Panc1 (cell line): Measurements from ENCODE around the gene IQCN. TPM values are rescaled to one million over a fixed set of nuclear protein-coding genes. Genes with fewer than 3 reads are reported as not detected.

Experiments
- ATAC-seq: fragments of 200-7000 bp; cut with Tn5 transposase; 2 replicates; pipeline ENCODE4 v1.9.1; 2020; ENCODE audit warnings: mild to moderate bottlenecking, moderate library complexity
- BruUV-seq: library from RNA; stranded (reverse); fragments of 400-500 nt; replicated peaks from 2 replicates; lab custom pipeline; 2021; lab: Mats Ljungman, UMichigan
- CTCF ChIA-PET: fragments of 300-600 bp; sonication (Branson Sonifier 250); formaldehyde crosslinking; loops from one replicate; lab custom pipeline; 2022; ENCODE audit warnings: antibody characterized with exemption; lab: Charles Lee
- POLR2A ChIA-PET: fragments of 300-600 bp; sonication (Branson Sonifier 250); formaldehyde crosslinking; loops from one replicate; lab custom pipeline; 2022; ENCODE audit warnings: antibody characterized with exemption; lab: Charles Lee
- DNase-seq: peaks from one replicate; pipeline ENCODE4 v3.0.0-alpha.2; 2010; ENCODE audit warnings: low read depth, low spot score
- H3K27ac ChIP-seq: 2 replicates; pipeline ENCODE4 v1.5.1; 2011; ENCODE audit warnings: mild to moderate bottlenecking, low read length, inconsistent platforms
- H3K27me3 ChIP-seq: fragments of 200-500 bp; sonication (Bioruptor generic); 2 replicates; pipeline ENCODE4 v1.6.0; 2014; ENCODE audit warnings: low read length, inconsistent platforms; ENCODE audit not compliant: control insufficient read depth, insufficient read depth
- H3K36me3 ChIP-seq: fragments of 200-500 bp; sonication (Bioruptor generic); 2 replicates; pipeline ENCODE4 v1.5.1; 2014; ENCODE audit warnings: inconsistent platforms, mild to moderate bottlenecking, low read length, moderate library complexity; ENCODE audit not compliant: control insufficient read depth, insufficient read depth
- H3K4me1 ChIP-seq: 2 replicates; pipeline ENCODE4 v1.5.1; 2011; ENCODE audit warnings: inconsistent platforms, mild to moderate bottlenecking, low read length, moderate library complexity; ENCODE audit not compliant: control insufficient read depth, insufficient read depth
- H3K4me3 ChIP-seq, 2 experiments: 2 replicates each; pipeline ENCODE4 v1.5.1; 2011 to 2012; ENCODE audit warnings: low read depth in 2 of 2, low read length in 2 of 2, mild to moderate bottlenecking in 2 of 2, inconsistent platforms in 1 of 2, moderate library complexity in 1 of 2
- H3K9me3 ChIP-seq: fragments of 200-500 bp; sonication (Bioruptor generic); 2 replicates; pipeline ENCODE4 v1.5.1; 2014; ENCODE audit warnings: low read depth, mild to moderate bottlenecking, inconsistent platforms, low read length, moderate library complexity; ENCODE audit not compliant: control insufficient read depth, insufficient read depth
- POLR2AphosphoS5 ChIP-seq: IDR thresholded peaks from 2 replicates; pipeline ENCODE4 v1.6.1; 2012; ENCODE audit warnings: mild to moderate bottlenecking, low read depth, low read length, moderate library complexity
- SIN3A ChIP-seq: IDR thresholded peaks from 2 replicates; pipeline ENCODE4 v1.6.1; 2012; ENCODE audit warnings: low read depth, mild to moderate bottlenecking, low read length, moderate library complexity, borderline replicate concordance; ENCODE audit not compliant: insufficient read depth
- TCF7L2 ChIP-seq: IDR thresholded peaks from 2 replicates; pipeline ENCODE4 v1.6.1; 2011; ENCODE audit warnings: mild to moderate bottlenecking, low read depth, low read length, inconsistent platforms
- in situ Hi-C: cut with HindIII; loops from 2 replicates; pipeline ENCODE4 v1.10.0; 2016; ENCODE audit warnings: low sequenced_read_pairs, low pct_unique_long_range_greater_than_20kb
- intact Hi-C: fragments of 100-400 bp; cut with micrococcal nuclease; formaldehyde crosslinking; loops from one replicate; pipeline ENCODE4 v1.10.0; 2022; ENCODE audit not compliant: unreplicated experiment
- total RNA-seq: library from RNA; stranded (reverse); gene quantifications from one replicate; pipeline ENCODE4 v1.2.1, GENCODE V29; 2021; ENCODE audit not compliant: unreplicated experiment
- TF ChIP-seq, protein P1 (sequence below), 2 experiments: IDR thresholded peaks; 2 replicates each; pipeline ENCODE4 v1.6.1; 2011 to 2012; ENCODE audit warnings: low read depth in 2 of 2, control low read depth in 1 of 2, low read length in 1 of 2, mild to moderate bottlenecking in 1 of 2, moderate library complexity in 1 of 2; ENCODE audit not compliant: insufficient read depth in 1 of 2
- TF ChIP-seq, protein P2 (sequence below): fragments of 450-650 bp; IDR thresholded peaks from 2 replicates; pipeline ENCODE4 v1.5.1; 2017; ENCODE audit warnings: mild to moderate bottlenecking

Gene IQCN
- total RNA-seq, 1 experiment from 2014 or later, result 2.5 TPM

DNA sequence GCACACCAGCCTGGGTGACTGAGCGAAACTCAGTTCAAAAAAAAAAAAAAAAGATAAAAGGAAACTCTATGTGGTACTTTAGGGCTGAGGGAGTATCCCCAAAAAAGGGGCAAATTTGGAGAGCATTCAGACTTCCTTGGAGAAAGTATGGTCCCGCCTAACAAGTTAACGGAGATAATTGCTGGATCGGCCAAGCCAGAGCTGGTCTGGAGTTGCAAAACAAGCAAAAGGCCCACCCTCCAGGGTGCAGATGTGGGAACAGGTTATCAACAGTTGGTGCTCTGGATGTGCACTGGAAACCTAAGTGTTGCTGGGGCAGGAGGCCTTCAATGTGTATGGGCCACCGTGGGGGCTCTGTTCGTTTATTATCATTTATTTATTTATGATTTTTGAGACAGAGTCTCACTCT, 2.8 kb downstream of the IQCN start:
- DNase-seq (no peak), ATAC-seq (no peak)
- TF ChIP-seq TCF7L2 (no peak), POLR2AphosphoS5 (no peak), SIN3A (no peak)
- TF ChIP-seq, protein P1, sequence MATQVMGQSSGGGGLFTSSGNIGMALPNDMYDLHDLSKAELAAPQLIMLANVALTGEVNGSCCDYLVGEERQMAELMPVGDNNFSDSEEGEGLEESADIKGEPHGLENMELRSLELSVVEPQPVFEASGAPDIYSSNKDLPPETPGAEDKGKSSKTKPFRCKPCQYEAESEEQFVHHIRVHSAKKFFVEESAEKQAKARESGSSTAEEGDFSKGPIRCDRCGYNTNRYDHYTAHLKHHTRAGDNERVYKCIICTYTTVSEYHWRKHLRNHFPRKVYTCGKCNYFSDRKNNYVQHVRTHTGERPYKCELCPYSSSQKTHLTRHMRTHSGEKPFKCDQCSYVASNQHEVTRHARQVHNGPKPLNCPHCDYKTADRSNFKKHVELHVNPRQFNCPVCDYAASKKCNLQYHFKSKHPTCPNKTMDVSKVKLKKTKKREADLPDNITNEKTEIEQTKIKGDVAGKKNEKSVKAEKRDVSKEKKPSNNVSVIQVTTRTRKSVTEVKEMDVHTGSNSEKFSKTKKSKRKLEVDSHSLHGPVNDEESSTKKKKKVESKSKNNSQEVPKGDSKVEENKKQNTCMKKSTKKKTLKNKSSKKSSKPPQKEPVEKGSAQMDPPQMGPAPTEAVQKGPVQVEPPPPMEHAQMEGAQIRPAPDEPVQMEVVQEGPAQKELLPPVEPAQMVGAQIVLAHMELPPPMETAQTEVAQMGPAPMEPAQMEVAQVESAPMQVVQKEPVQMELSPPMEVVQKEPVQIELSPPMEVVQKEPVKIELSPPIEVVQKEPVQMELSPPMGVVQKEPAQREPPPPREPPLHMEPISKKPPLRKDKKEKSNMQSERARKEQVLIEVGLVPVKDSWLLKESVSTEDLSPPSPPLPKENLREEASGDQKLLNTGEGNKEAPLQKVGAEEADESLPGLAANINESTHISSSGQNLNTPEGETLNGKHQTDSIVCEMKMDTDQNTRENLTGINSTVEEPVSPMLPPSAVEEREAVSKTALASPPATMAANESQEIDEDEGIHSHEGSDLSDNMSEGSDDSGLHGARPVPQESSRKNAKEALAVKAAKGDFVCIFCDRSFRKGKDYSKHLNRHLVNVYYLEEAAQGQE (IDR thresholded peaks at IDR 0.05; ENCODE audit: insufficient read depth in 1 of 2, low read depth in 2 of 2, low read length in 1 of 2), result no peak
- TF ChIP-seq, protein P2, sequence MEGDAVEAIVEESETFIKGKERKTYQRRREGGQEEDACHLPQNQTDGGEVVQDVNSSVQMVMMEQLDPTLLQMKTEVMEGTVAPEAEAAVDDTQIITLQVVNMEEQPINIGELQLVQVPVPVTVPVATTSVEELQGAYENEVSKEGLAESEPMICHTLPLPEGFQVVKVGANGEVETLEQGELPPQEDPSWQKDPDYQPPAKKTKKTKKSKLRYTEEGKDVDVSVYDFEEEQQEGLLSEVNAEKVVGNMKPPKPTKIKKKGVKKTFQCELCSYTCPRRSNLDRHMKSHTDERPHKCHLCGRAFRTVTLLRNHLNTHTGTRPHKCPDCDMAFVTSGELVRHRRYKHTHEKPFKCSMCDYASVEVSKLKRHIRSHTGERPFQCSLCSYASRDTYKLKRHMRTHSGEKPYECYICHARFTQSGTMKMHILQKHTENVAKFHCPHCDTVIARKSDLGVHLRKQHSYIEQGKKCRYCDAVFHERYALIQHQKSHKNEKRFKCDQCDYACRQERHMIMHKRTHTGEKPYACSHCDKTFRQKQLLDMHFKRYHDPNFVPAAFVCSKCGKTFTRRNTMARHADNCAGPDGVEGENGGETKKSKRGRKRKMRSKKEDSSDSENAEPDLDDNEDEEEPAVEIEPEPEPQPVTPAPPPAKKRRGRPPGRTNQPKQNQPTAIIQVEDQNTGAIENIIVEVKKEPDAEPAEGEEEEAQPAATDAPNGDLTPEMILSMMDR, result no peak
- no peaks in the 10 kb centered on the region for H3K36me3 ChIP-seq
- in situ Hi-C loops, result no loop called here
- H3K4me1 ChIP-seq, result peaks cover 28% of the 10 kb centered on the region
- H3K27ac ChIP-seq, result no peak overlapping the region
- H3K4me3 ChIP-seq, result no peak overlapping the region
- intact Hi-C loops, result no loop called here
- POLR2A ChIA-PET, result interaction anchor here (0.6 kb wide), 1 partner anchor 31 kb away, joined by 6 read pairs; no protein-coding TSS in a partner anchor
- H3K27me3 ChIP-seq, result no peaks in the 10 kb centered on the region
- BruUV-seq, result no TSS peak
- no peaks in the 10 kb centered on the region for H3K9me3 ChIP-seq
- CTCF ChIA-PET, result interaction anchor here (0.7 kb wide), 1 partner anchor 63 kb away, joined by 7 read pairs; no protein-coding TSS in a partner anchor

DNA sequence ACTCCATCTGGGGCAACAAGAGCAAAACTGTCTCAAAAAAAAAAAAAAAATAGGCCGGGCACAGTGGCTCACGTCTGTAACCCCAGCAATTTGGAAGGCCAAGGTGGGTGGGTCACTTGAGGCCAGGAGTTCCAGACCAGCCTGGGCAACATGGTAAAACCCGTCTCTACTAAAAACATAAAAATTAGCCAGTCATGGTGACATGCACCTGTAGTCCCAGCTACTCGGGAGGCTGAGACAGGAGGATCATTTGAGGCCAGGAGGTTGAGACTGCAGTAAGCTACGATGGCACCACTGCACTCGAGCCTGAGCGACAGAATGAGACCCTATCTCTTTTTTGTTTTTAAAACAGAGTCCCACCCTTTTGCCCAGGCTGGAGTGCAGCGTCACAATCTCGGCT, 3.9 kb downstream of the IQCN start:
- H3K9me3 ChIP-seq, result no peaks in the 10 kb centered on the region
- CTCF ChIA-PET, result interaction anchor here (0.6 to 0.7 kb wide), 2 partner anchors 44 to 58 kb away, joined by 3 to 8 read pairs; partner anchors contain the start of gene PDE4C
- H3K36me3 ChIP-seq, result no peaks in the 10 kb centered on the region
- ATAC-seq (no peak), DNase-seq (no peak)
- BruUV-seq, result no TSS peak
- no peaks in the 10 kb centered on the region for H3K27me3 ChIP-seq
- no peak overlapping the region for H3K27ac ChIP-seq
- TF ChIP-seq POLR2AphosphoS5 (no peak), TCF7L2 (no peak), SIN3A (no peak)
- TF ChIP-seq, protein P2, result no peak
- TF ChIP-seq, protein P1 (IDR thresholded peaks at IDR 0.05; ENCODE audit: insufficient read depth in 1 of 2, low read depth in 2 of 2, low read length in 1 of 2), result no peak
- POLR2A ChIA-PET, result no interaction called here
- H3K4me3 ChIP-seq, result no peak overlapping the region
- intact Hi-C loops (no loop called here), in situ Hi-C loops (no loop called here)
- H3K4me1 ChIP-seq, result peaks cover 16% of the 10 kb centered on the region
